HCT116 (cell line): Measurements from ENCODE around the gene SLC6A7. TPM values are rescaled to one million over a fixed set of nuclear protein-coding genes. Genes with fewer than 3 reads are reported as not detected.

Experiments used
- ATAC-seq: fragments of 200-7000 bp; cut with Tn5 transposase; 2 replicates; pipeline ENCODE4 v1.9.1; 2020; ENCODE audit warnings: mild to moderate bottlenecking, moderate library complexity
- BruUV-seq: library from RNA; stranded (reverse); fragments of 400-500 nt; replicated peaks from 2 replicates; lab custom pipeline; 2021; lab: Mats Ljungman, UMichigan
- CTCF ChIA-PET: fragments of 300-600 bp; sonication (Branson Sonifier 250); formaldehyde crosslinking; loops from one replicate; lab custom pipeline; 2021; ENCODE audit warnings: antibody characterized with exemption; lab: Charles Lee
- POLR2A ChIA-PET: fragments of 300-600, 350-600 bp; sonication (Branson Sonifier 250); formaldehyde crosslinking; loops from one replicate; lab custom pipeline; 2021; ENCODE audit warnings: antibody characterized with exemption; lab: Charles Lee
- RAD21 ChIA-PET, 2 experiments: fragments of 300-600 bp; sonication (Branson Sonifier 250); formaldehyde crosslinking; loops; one replicate each; lab custom pipeline; 2023; ENCODE audit warnings: low total read pairs in 2 of 2; ENCODE audit not compliant: uncharacterized antibody in 2 of 2, unreplicated experiment in 2 of 2, low non-redundant PET in 1 of 2; lab: Charles Lee
- DNase-seq: peaks from one replicate; pipeline ENCODE4 v3.0.0-alpha.2; 2010; ENCODE audit warnings: low read depth, low spot score
- H2AFZ ChIP-seq: fragments of 200-600 bp; shearing (Covaris generic), sonication (generic); 2 replicates; pipeline ENCODE4 v1.6.1; 2017; ENCODE audit warnings: low read depth, mixed run types, mixed read lengths, antibody characterized with exemption, low read length; ENCODE audit not compliant: poor library complexity, severe bottlenecking
- H3K27ac ChIP-seq: 2 replicates; pipeline ENCODE4 v1.5.1; 2012; ENCODE audit warnings: low read depth, low read length
- H3K27me3 ChIP-seq: fragments of 200-600 bp; sonication (generic); 2 replicates; pipeline ENCODE4 v1.6.1; 2016; ENCODE audit warnings: mixed run types, low read length, mixed read lengths; ENCODE audit not compliant: insufficient read depth
- H3K36me3 ChIP-seq, 2 experiments: fragments of 200-500 bp in 1 of 2; fragments of 200-600 bp in 1 of 2; sonication (Bioruptor generic) in 1 of 2; sonication (generic) in 1 of 2; 2 replicates each; pipeline versions ENCODE4 v1.5.1 to v1.6.1; 2014 to 2016; ENCODE audit warnings: low read length in 2 of 2, inconsistent platforms in 1 of 2, mixed read lengths in 1 of 2, mixed run types in 1 of 2; ENCODE audit not compliant: insufficient read depth in 2 of 2, control insufficient read depth in 1 of 2
- H3K4me1 ChIP-seq, 2 experiments: fragments of 200-600 bp in 1 of 2; sonication (generic) in 1 of 2; 2 replicates each; pipeline versions ENCODE4 v1.5.1 to v1.6.1; 2012 to 2017; ENCODE audit warnings: low read length in 2 of 2, inconsistent platforms in 1 of 2, mild to moderate bottlenecking in 1 of 2, mixed read lengths in 1 of 2, mixed run types in 1 of 2, moderate library complexity in 1 of 2; ENCODE audit not compliant: insufficient read depth in 2 of 2, control insufficient read depth in 1 of 2
- H3K4me2 ChIP-seq: fragments of 200-600 bp; sonication (generic); 2 replicates; pipeline ENCODE4 v1.6.1; 2017; ENCODE audit warnings: mixed run types, low read length, mixed read lengths
- H3K4me3 ChIP-seq, 2 experiments: fragments of 200-600 bp in 1 of 2; sonication (generic) in 1 of 2; replicated peaks in 1 of 2; 2 replicates each; pipeline ENCODE4 v1.5.1; 2011 to 2016; ENCODE audit warnings: low read length in 2 of 2, control low read depth in 1 of 2, low read depth in 1 of 2, mild to moderate bottlenecking in 1 of 2, mixed read lengths in 1 of 2, mixed run types in 1 of 2
- H3K79me2 ChIP-seq: fragments of 200-600 bp; sonication (generic); 2 replicates; pipeline ENCODE4 v1.6.1; 2017; ENCODE audit warnings: mild to moderate bottlenecking, mixed run types, low read length, moderate library complexity, mixed read lengths; ENCODE audit not compliant: insufficient read depth
- H3K9ac ChIP-seq: fragments of 200-600 bp; sonication (generic); 2 replicates; pipeline ENCODE4 v1.6.1; 2016; ENCODE audit warnings: low read length, mixed read lengths
- H3K9me2 ChIP-seq: fragments of 200-600 bp; sonication (generic), shearing (Covaris generic); 2 replicates; pipeline ENCODE4 v1.6.1; 2017; ENCODE audit warnings: mixed run types, mild to moderate bottlenecking, moderate library complexity; ENCODE audit not compliant: insufficient read depth
- H3K9me3 ChIP-seq, 2 experiments: fragments of 200-500 bp in 1 of 2; fragments of 200-600 bp in 1 of 2; sonication (Bioruptor generic) in 1 of 2; sonication (generic) in 1 of 2; 2 replicates each; pipeline ENCODE4 v1.6.1; 2014 to 2017; ENCODE audit warnings: low read length in 2 of 2, mixed read lengths in 2 of 2, inconsistent platforms in 1 of 2, low read depth in 1 of 2, mild to moderate bottlenecking in 1 of 2, mixed run types in 1 of 2, moderate library complexity in 1 of 2; ENCODE audit not compliant: control insufficient read depth in 1 of 2, insufficient read depth in 1 of 2
- H4K20me1 ChIP-seq: fragments of 200-600 bp; sonication (generic), shearing (Covaris generic); 2 replicates; pipeline ENCODE4 v1.6.1; 2017; ENCODE audit warnings: mixed run types, mild to moderate bottlenecking, moderate library complexity; ENCODE audit not compliant: insufficient read depth
- EGR1 ChIP-seq: IDR thresholded peaks from 2 replicates; pipeline ENCODE4 v1.6.1; 2012; ENCODE audit warnings: low read depth
- EZH2 ChIP-seq: fragments of 200-600 bp; sonication (generic); IDR thresholded peaks from 2 replicates; pipeline ENCODE4 v1.6.1; 2017; ENCODE audit warnings: antibody characterized with exemption, mixed run types
- EZH2phosphoT487 ChIP-seq: fragments of 200-600 bp; IDR thresholded peaks from 2 replicates; pipeline ENCODE4 v1.6.1; 2018; ENCODE audit warnings: antibody characterized with exemption, borderline replicate concordance
- POLR2AphosphoS5 ChIP-seq: IDR thresholded peaks from 2 replicates; pipeline ENCODE4 v1.6.1; 2011; ENCODE audit warnings: mild to moderate bottlenecking, low read depth, low read length, moderate library complexity
- RAD21 ChIP-seq: IDR thresholded peaks from 2 replicates; pipeline ENCODE4 v1.6.1; 2012; ENCODE audit warnings: low read depth, mild to moderate bottlenecking
- REST ChIP-seq: IDR thresholded peaks from 2 replicates; pipeline ENCODE4 v1.6.1; 2012; ENCODE audit warnings: low read depth
- SIN3A ChIP-seq: IDR thresholded peaks from 2 replicates; pipeline ENCODE4 v1.6.1; 2012; ENCODE audit warnings: low read depth
- SP1 ChIP-seq: IDR thresholded peaks from 2 replicates; pipeline ENCODE4 v1.6.1; 2012; ENCODE audit warnings: low read depth
- TCF7L2 ChIP-seq: IDR thresholded peaks from 2 replicates; pipeline ENCODE4 v1.7.0; 2011; ENCODE audit warnings: borderline replicate concordance, inconsistent platforms; ENCODE audit not compliant: insufficient read depth, insufficient read length; ENCODE audit errors: extremely low read depth
- YY1 ChIP-seq: IDR thresholded peaks from 2 replicates; pipeline ENCODE4 v1.6.1; 2011; ENCODE audit warnings: low read length, low read depth, moderate library complexity, mild to moderate bottlenecking; ENCODE audit not compliant: insufficient replicate concordance; ENCODE audit errors: extremely low read depth
- ZBTB33 ChIP-seq: IDR thresholded peaks from 2 replicates; pipeline ENCODE4 v1.6.1; 2011; ENCODE audit warnings: mild to moderate bottlenecking, low read length, moderate library complexity; ENCODE audit not compliant: insufficient replicate concordance; ENCODE audit errors: extremely low read depth
- ZFX ChIP-seq: fragments of 450-650 bp; IDR thresholded peaks from 2 replicates; pipeline ENCODE4 v1.6.1; 2017
- ZNF274 ChIP-seq: fragments of 200-500 bp; sonication (Bioruptor generic); IDR thresholded peaks from 2 replicates; pipeline ENCODE4 v1.6.1; 2014; ENCODE audit warnings: mild to moderate bottlenecking, low read depth, low read length, inconsistent platforms
- intact Hi-C: fragments of 100-400 bp; cut with micrococcal nuclease; formaldehyde crosslinking; loops from 2 replicates; pipeline ENCODE4 v1.10.0; 2022
- total RNA-seq: library from RNA; stranded (reverse); gene quantifications from one replicate; pipeline ENCODE4 v1.2.1, GENCODE V29; 2021; ENCODE audit not compliant: unreplicated experiment
- TF ChIP-seq, protein P1 (sequence below): IDR thresholded peaks from 2 replicates; pipeline ENCODE4 v1.6.1; 2012
- TF ChIP-seq, protein P2 (sequence below): IDR thresholded peaks from 2 replicates; pipeline ENCODE4 v1.6.1; 2012

The SLC6A7 gene
- total RNA-seq, 1 experiment from 2014 or later, result not detected

DNA sequence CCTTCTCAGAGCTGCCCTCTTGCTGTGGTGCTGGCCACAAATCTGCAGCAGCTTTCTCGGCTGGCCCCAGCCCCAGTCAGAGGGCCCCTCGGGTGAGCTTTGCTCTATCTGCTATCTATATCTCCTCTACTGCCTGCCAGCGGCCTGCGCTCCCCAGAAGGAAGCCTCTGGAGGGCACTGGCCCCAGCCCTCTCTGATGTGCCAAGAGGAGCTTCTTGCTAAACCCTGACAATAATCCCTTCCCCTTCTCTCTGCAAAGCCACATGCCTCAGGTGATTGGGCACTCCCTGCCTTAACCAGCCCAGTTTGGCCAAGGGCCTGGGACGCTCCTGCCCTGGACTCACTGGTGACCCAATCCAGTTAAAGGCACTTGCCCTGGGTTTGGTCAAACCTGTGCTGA lies 57.0 kb downstream of the SLC6A7 start:
- Histone ChIP-seq H3K27me3 (no peaks in the 10 kb centered on the region), H3K9me2 (no peaks in the 10 kb centered on the region), H3K27ac (no peak overlapping the region), H3K4me3 (no peak overlapping the region), H3K4me2 (no peak overlapping the region), H3K9me3 (no peaks in the 10 kb centered on the region), H2AFZ (no peak overlapping the region), H3K36me3 (no peaks in the 10 kb centered on the region), H4K20me1 (no peaks in the 10 kb centered on the region), H3K79me2 (no peaks in the 10 kb centered on the region), H3K9ac (no peak overlapping the region)
- ChIA-PET CTCF (no interaction called here), POLR2A (no interaction called here), RAD21 (no interaction called here)
- DNase-seq (no peak), ATAC-seq (no peak)
- BruUV-seq, result no TSS peak
- TF ChIP-seq ZFX, result no peak
- TF ChIP-seq, protein P1, sequence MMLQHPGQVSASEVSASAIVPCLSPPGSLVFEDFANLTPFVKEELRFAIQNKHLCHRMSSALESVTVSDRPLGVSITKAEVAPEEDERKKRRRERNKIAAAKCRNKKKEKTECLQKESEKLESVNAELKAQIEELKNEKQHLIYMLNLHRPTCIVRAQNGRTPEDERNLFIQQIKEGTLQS, result no peak
- TF ChIP-seq RAD21, result no peak
- TF ChIP-seq, all 23 proteins: peak for 0
- no peaks in the 10 kb centered on the region for H3K4me1 ChIP-seq
- intact Hi-C loops, result no loop called here

GRCh38 chr5:150247726-150248125 lies 57.9 kb downstream of the SLC6A7 start:
- Histone ChIP-seq H3K4me2 (no peak overlapping the region), H3K9ac (no peak overlapping the region), H4K20me1 (no peaks in the 10 kb centered on the region), H3K36me3 (no peaks in the 10 kb centered on the region), H3K9me2 (no peaks in the 10 kb centered on the region), H3K79me2 (no peaks in the 10 kb centered on the region), H3K4me3 (no peak overlapping the region), H3K4me1 (no peaks in the 10 kb centered on the region), H2AFZ (no peak overlapping the region), H3K9me3 (no peaks in the 10 kb centered on the region), H3K27ac (no peak overlapping the region), H3K27me3 (no peaks in the 10 kb centered on the region)
- no peak for TF ChIP-seq SP1
- TF ChIP-seq, protein P1, result no peak
- no peak for TF ChIP-seq REST
- no peak for TF ChIP-seq EZH2phosphoT487
- TF ChIP-seq, protein P2, sequence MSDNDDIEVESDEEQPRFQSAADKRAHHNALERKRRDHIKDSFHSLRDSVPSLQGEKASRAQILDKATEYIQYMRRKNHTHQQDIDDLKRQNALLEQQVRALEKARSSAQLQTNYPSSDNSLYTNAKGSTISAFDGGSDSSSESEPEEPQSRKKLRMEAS, result no peak
- TF ChIP-seq SIN3A, result no peak
- TF ChIP-seq YY1, result no peak
- no peak for TF ChIP-seq TCF7L2
- TF ChIP-seq POLR2AphosphoS5, result no peak
- no peak for TF ChIP-seq EGR1
- TF ChIP-seq RAD21, result no peak
- TF ChIP-seq EZH2, result no peak
- no peak for TF ChIP-seq ZBTB33
- TF ChIP-seq ZNF274, result no peak
- ChIA-PET RAD21 (no interaction called here), POLR2A (no interaction called here), CTCF (no interaction called here)
- no peak for DNase-seq
- no peak for ATAC-seq
- BruUV-seq, result no TSS peak
- intact Hi-C loops, result no loop called here
